Dermis microvascular lymphatic vessel endothelial cell (primary cell): ENCODE measurements around the gene WBP2. TPM values are rescaled to one million over a fixed set of nuclear protein-coding genes. Genes with fewer than 3 reads are reported as not detected.
"Not testable (repeated sequence)": the region's sequence is repeated elsewhere in the genome, so short reads cannot be mapped to it uniquely, and the experiment has no call there.

Source experiments
- DNase-seq, 2 donors: peaks; one replicate each; pipeline versions ENCODE4 v3.0.0 to v3.0.0-alpha.2; 2010; ENCODE audit warnings: low read depth in 2 of 2
- total RNA-seq: library from RNA; depleted of rRNA; stranded (reverse); fragments of >200 nt; gene quantifications from 2 replicates; pipeline ENCODE4 v1.2.1, GENCODE V29; 2014

Gene WBP2
- total RNA-seq, 1 donor from 2014 or later, result 22.3 TPM

GRCh38 chr17:75814021-75814395, 41.1 kb downstream of the WBP2 start:
- DNase-seq, result no peak

- DNase-seq, result no peak
Observed at GRCh38 chr17:75813081-75814020, 41.8 kb downstream of the WBP2 start.

GRCh38 chr17:75812096-75813013, 42.8 kb downstream of the WBP2 start:
- DNase-seq, result no peak

DNA sequence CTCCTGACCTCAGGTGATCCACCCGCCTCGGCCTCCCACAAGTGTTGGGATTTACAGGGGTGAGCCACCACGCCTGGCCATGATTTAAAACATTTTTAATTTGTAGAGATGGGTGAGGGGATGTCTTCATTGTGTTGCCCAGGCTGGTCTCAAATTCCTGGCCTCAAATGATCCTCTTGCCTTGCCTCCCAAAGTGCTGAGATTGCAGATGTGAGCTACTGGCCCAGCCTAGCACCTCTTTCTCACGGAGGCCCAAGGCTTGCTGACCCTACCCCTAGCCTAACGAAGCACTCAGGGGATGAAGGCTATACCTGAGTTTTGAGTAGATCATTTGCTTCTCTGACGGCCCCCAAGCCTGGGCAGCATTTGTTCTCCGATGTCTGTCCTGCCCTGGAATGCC, 44.0 kb downstream of the WBP2 start:
- no peak for DNase-seq

GRCh38 chr17:75810756-75811155, 44.4 kb downstream of the WBP2 start:
- not testable (repeated sequence) for DNase-seq

DNA sequence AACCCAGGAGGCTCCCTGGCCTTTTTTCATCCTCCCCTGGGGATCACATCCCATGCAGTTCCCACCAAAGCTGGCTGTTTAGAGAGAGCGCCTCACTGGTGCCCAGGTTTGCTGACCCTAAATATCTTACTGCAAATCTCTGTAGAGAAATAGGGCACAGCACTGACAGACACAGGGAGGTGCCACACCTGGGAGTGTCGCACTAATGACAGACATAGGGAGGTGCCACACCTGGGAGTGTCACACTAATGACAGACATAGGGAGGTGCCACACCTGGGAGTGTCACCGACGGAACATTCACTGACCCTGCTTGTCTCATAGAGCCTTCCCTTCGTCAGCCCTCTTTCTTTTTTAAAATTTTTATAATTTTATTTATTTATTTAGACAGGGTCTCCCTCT, 44.9 kb downstream of the WBP2 start:
- DNase-seq, result no peak

GRCh38 chr17:75809631-75810111, 45.5 kb downstream of the WBP2 start:
- DNase-seq, result no peak

DNA sequence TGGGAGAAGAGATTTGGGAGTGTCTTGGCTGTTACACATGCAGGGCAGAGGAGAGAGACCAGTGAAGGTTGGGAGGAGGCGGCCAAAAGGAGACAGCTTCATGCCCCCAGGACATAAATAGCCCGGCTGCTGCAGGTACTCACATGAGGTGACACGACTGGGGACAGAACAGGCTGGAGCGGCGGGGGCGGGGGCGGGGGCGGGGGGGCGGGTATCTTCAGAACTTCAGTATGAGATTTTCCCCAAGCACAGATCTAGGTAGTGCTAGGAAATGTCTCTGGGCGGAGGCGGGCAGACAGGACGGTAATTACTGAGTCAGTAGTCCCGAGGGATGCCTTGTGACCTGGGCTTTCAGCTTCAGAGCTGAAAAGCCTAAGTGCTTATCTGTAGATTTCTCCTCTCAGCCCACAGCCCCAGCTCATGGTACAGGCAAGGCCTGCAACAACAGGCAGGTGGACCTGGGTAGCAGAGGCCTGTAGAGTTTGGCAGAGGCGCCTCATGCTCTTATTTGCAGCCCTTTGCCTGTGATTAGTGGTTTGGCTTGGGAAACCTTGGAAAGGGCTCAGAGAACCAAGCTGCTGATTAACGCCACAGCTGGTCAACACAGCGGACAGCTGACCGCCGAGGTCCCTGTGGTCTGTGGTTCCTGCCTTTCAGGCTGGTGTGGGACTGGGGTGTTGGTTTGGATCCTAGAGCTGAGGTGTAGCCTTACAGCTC, 46.1 kb downstream of the WBP2 start:
- peak in 1 of 2 donors; percentile 72 for DNase-seq

GRCh38 chr17:75808549-75808904, 46.6 kb downstream of the WBP2 start:
- no peak for DNase-seq

- DNase-seq, result no peak
Observed at GRCh38 chr17:75807861-75808260, 47.3 kb downstream of the WBP2 start.

GRCh38 chr17:75806822-75807500, 48.2 kb downstream of the WBP2 start:
- DNase-seq, result no peak

DNA sequence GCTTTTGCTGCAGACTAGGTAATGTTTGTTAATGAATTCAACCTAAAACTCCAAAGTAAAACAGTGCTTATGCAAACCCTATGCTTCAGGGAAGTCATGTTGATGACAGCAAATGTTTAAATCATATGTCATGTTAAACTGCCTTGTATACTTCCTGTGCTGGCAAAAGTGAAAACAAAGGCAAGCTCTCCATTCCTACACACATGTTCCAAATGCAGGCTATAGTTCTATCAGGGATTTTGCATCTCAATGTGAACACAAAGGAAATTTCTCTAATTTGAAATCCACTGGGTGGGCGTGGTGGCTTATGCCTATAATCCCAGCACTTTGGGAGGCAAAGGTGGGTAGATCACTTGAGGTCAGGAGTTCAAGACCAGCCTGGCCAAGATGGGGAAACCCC, 51.3 kb downstream of the WBP2 start:
- DNase-seq, result no peak

DNA sequence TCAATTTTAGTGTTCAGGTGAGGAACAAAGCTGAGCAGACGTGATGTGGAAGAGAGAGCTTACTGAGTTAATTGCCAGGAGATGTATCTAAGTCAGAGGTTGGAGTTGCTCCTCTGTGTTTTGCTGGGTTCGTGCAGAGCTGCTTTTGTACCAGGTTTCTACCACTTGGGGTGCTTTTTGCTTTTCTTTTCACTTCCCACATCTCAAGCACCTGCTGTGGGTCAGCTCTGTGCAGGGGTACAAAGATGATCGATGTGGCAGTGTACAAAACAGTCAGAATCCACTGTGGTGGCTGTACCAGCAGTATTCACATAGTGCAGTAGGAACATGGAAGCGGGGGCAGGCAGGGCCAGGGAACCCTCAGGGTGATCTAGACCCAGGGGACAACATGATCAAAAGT, 55.7 kb downstream of the WBP2 start:
- no peak for DNase-seq

GRCh38 chr17:75795820-75796607, 59.1 kb downstream of the WBP2 start:
- no peak for DNase-seq

Other genes with a start within 250 kb of the WBP2 start
- gene SMIM5, start 221.9 kb downstream of the WBP2 start, total RNA-seq, result under 0.01 TPM in 1 of 2 replicates, not detected in the other
- 11.2 and 11.5 TPM in 2 replicates for gene RECQL5, start 188.2 kb downstream of the WBP2 start, total RNA-seq
- 41.2 and 44.9 TPM in 2 replicates for gene SAP30BP, start 188.0 kb downstream of the WBP2 start, total RNA-seq
- 16.9 and 37.6 TPM in 2 replicates for gene ITGB4, start 133.9 kb downstream of the WBP2 start, total RNA-seq
- 85.7 and 96.2 TPM in 2 replicates for gene GALK1, start 90.1 kb downstream of the WBP2 start, total RNA-seq
- gene UNK, start 70.5 kb downstream of the WBP2 start, total RNA-seq, result 6.3 and 13.1 TPM in 2 replicates
- gene UNC13D, start 10.9 kb downstream of the WBP2 start, total RNA-seq, result 2.8 and 2.9 TPM in 2 replicates
- 58.4 and 74.0 TPM in 2 replicates for gene TRIM47, start 23.2 kb upstream of the WBP2 start, total RNA-seq
- gene TRIM65, start 41.6 kb upstream of the WBP2 start, total RNA-seq, result 23.0 and 31.9 TPM in 2 replicates
- gene MRPL38, start 49.5 kb upstream of the WBP2 start, total RNA-seq, result 25.0 and 35.4 TPM in 2 replicates
- 3.5 and 3.9 TPM in 2 replicates for gene FBF1, start 85.7 kb upstream of the WBP2 start, total RNA-seq
- 39.3 and 51.2 TPM in 2 replicates for gene ACOX1, start 123.8 kb upstream of the WBP2 start, total RNA-seq
- gene TEN1, start 123.9 kb upstream of the WBP2 start, total RNA-seq, result 20.7 and 31.5 TPM in 2 replicates
- gene CDK3, start 145.5 kb upstream of the WBP2 start, total RNA-seq, result 0.13 and 0.76 TPM in 2 replicates
- under 0.01 TPM in 1 of 2 replicates, not detected in the other for gene EVPL, start 172.0 kb upstream of the WBP2 start, total RNA-seq
- gene SRP68, start 217.2 kb upstream of the WBP2 start, total RNA-seq, result 22.6 and 28.7 TPM in 2 replicates
- under 0.01 TPM in 2 replicates for gene GALR2, start 219.4 kb upstream of the WBP2 start, total RNA-seq
- not detected in 2 replicates for gene ZACN, start 223.8 kb upstream of the WBP2 start, total RNA-seq
- 58.8 and 89.9 TPM in 2 replicates for gene EXOC7, start 248.5 kb upstream of the WBP2 start, total RNA-seq